ENCODE measurements around the gene PDXK. TPM values are rescaled to one million over a fixed set of nuclear protein-coding genes. Genes with fewer than 3 reads are reported as not detected.

The PDXK gene
- polyA plus RNA-seq, 3 donors from 2014 or later = 47.1 to 55.2 (median 50.9) TPM

DNA sequence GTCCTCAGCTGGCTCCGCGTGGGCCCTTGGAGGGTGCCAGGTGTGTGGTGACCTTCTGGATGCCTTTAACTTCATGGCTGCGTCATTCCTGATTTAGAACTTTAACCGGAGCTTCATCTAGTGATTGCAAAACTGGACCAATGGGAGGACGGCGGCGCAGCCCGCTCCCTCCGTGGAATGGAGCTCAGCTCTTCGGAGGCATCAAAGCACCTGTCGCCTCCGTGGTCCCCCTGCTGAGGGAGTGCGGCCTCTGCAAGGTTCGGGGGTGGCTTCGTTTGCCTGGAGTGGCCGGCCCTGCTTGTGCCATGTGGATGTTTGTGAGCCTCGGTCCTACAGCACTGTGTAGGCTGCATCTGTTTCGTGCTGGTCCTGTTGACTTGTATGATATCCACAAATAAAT lies 43.0 kb downstream of the PDXK start:
- H3K36me3 Mint-ChIP-seq = peaks cover 0 to 4% (median 0%) of the 10 kb centered on the region in 3 donors
- no peak overlapping the region for H3K4me3 Mint-ChIP-seq
- no peaks in the 10 kb centered on the region for H3K4me1 Mint-ChIP-seq
- peaks cover 0 to 2% (median 0%) of the 10 kb centered on the region in 3 donors for H3K27me3 Mint-ChIP-seq (ENCODE audit: low read depth in 3 of 3)
- H3K9me3 Mint-ChIP-seq = no peaks in the 10 kb centered on the region
- no peak for DNase-seq
- H3K27ac Mint-ChIP-seq = no peak overlapping the region

DNA sequence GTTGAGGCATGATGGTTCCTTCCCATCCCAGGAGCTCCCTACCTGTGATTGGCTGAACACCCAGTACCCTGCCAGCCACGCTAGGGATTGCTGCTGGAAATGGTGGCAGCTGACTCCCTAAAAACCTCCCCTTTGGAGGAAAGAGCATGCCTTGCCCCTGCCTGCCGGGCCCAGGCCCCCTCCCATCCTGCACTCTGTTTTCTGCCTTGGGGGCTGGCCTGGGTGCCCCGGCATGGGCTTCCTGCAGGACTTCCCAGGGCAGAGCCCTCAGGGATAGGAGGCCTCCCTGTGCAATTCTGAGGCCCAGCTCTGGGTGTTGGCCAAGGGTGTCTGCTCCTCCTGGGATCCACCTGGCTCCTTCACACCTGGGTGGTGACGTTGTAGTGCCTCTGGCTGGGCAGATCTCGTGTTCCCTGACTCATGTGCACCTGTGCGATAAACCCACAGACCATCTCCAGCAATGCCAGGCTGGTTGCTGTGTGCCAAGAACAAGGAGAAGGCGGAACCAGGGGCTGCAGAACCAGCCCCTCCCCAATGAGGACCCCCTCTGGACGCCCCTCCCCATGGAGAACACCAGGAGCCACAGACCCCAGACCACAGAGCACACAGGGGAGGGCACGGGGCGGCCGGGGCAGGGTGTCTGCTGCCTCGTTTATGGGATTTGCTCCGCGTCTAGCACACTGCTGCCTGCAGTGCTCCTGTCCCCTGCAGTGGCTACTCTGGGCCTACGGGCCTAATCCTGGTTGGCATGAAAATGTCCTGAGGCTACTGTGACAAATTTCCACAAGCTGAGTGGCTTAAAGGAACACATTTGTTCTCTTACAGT lies 43.6 kb downstream of the PDXK start:
- peaks cover 0 to 4% (median 0%) of the 10 kb centered on the region in 3 donors for H3K36me3 Mint-ChIP-seq
- H3K9me3 Mint-ChIP-seq = no peaks in the 10 kb centered on the region
- H3K4me1 Mint-ChIP-seq = no peaks in the 10 kb centered on the region
- H3K4me3 Mint-ChIP-seq = no peak overlapping the region
- DNase-seq = no peak
- H3K27me3 Mint-ChIP-seq (ENCODE audit: low read depth in 3 of 3) = peaks cover 0 to 3% (median 0%) of the 10 kb centered on the region in 3 donors
- no peak overlapping the region for H3K27ac Mint-ChIP-seq

DNA sequence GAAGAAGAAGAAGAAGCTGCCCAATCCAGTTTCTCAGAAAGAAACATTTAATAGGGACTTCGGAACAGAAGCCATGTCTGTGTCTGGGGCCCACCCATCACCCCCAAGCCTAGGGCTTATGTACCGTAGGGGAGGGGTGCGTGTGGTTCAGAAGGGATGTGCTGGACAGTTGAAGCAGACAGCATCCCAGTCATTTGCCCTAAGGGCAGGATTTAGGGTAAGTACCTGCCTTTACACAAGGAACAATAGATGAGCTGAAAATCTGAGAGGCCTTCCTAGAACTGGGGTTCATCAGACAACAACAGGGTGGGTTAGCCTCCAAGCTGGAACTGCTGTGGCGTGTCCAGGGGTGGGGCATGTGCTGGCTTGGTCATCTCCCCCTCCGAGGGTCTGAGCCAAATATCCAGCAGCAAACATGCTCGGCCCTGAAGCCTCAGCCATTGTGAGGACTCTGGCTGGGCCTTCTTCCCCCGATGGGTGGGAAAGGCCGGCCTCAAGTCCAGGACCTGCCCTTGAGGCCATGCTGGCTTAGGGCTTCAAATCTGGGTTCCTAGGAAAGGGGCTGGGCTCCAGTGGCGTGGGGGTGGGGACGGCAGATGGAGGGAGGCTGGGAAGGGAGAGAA lies 45.1 kb downstream of the PDXK start:
- Mint-ChIP-seq H3K4me3 (no peak overlapping the region), H3K4me1 (no peaks in the 10 kb centered on the region), H3K9me3 (no peaks in the 10 kb centered on the region), H3K27me3 (ENCODE audit: low read depth in 3 of 3) (peaks cover 0 to 3% (median under 1%) of the 10 kb centered on the region in 3 donors), H3K36me3 (no peaks in the 10 kb centered on the region), H3K27ac (no peak overlapping the region)
- no peak for DNase-seq

- Mint-ChIP-seq H3K4me3 (no peak overlapping the region), H3K4me1 (no peaks in the 10 kb centered on the region), H3K9me3 (no peaks in the 10 kb centered on the region), H3K27me3 (ENCODE audit: low read depth in 3 of 3) (peaks cover 0 to 3% (median 3%) of the 10 kb centered on the region in 3 donors), H3K36me3 (no peaks in the 10 kb centered on the region), H3K27ac (no peak overlapping the region)
- no peak for DNase-seq
Measured at GRCh38 chr21:43764576-43765495, 45.9 kb downstream of the PDXK start.

DNA sequence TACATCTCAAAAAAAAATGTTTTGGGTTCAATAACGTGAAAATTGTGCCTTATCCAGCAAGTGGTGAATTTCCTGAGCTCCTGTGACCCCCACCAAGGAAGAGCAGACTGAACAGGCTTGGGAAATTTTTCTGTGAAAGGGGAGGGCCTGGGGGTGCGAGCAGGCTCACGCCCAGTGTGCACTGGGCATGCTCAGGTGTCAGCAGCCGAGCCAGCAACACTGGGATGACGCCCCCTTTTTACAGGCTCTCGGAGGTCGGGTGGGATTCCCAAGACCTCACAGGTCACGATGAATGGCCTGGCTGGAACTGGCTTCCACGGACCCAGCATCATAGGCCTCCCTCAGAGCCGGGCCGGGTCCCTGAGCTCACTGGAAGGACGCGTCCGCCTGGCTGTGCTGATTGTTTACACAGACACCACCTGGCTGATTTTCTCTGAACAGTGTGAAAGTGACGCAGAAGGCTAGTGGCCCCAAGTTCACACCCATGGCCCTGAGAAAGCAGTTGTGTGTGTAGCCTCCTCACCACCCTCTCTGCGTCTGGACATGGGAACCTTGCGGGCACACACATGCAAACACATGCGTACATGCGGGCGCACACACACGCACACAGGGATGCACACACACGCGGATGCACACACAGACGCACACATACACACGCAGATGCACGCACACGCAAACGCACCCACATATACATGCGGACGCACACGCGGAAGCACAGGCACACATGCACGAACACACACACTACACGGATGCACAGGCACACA lies 48.0 kb downstream of the PDXK start:
- no peak overlapping the region for H3K27ac Mint-ChIP-seq
- no peak overlapping the region for H3K4me3 Mint-ChIP-seq
- H3K36me3 Mint-ChIP-seq = peaks cover 0 to 3% (median 0%) of the 10 kb centered on the region in 3 donors
- no peak for DNase-seq
- H3K9me3 Mint-ChIP-seq = no peaks in the 10 kb centered on the region
- no peaks in the 10 kb centered on the region for H3K4me1 Mint-ChIP-seq
- H3K27me3 Mint-ChIP-seq (ENCODE audit: low read depth in 3 of 3) = peaks cover 0 to 3% (median 3%) of the 10 kb centered on the region in 3 donors

- DNase-seq = no peak
- no peaks in the 10 kb centered on the region for H3K4me1 Mint-ChIP-seq
- H3K9me3 Mint-ChIP-seq = no peaks in the 10 kb centered on the region
- H3K27me3 Mint-ChIP-seq (ENCODE audit: low read depth in 3 of 3) = peaks cover 0 to 3% (median 3%) of the 10 kb centered on the region in 3 donors
- no peak overlapping the region for H3K27ac Mint-ChIP-seq
- peaks cover 0 to 3% (median 0%) of the 10 kb centered on the region in 3 donors for H3K36me3 Mint-ChIP-seq
- H3K4me3 Mint-ChIP-seq = no peak overlapping the region
Measured at GRCh38 chr21:43767498-43767983, 48.6 kb downstream of the PDXK start.

DNA sequence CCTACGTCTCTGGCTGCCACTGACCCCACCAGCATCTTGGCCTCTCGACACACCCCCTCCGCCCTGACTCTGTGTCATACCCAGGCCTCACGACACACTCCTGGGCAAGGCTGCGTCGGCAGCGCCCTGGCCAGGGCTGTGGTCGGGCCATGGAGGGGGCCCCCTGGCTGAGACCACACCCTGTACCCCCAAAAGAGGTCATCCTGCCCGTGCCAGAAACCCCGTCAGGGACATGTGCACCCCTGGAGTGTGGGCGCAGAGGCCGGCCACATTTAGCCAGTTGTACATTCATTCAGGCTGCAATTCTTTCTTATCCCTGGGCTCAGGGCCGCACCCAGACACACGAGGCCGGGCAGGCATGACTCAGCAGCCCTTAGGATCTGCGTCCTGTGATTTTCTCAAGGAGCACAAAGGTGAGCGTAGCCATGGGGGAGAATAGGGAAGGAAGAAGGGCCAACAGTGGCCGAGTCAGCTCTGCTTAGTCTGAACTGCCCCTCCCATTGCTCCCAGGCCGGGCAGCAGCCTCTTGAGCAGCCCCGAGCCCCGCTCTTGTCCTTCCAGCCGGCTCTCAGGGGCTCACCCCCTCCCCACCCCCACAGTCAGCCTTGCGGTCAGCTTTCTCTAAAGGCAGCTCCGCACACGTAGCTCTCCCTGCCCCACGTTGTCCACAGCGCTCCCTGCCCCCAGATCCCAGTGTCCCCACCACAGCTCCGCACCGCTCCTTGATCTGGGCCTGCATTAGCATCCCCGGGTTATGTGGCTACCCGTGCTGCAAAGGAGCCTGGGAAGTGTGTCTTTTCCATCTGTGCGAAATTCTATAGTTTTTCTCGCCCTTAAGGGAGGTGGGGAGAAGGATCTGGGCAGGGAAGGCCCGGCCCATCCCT lies 49.3 kb downstream of the PDXK start:
- Mint-ChIP-seq H3K4me3 (no peak overlapping the region), H3K27ac (no peak overlapping the region), H3K9me3 (no peaks in the 10 kb centered on the region), H3K27me3 (ENCODE audit: low read depth in 3 of 3) (peaks cover 0 to 3% (median 1%) of the 10 kb centered on the region in 3 donors), H3K36me3 (peaks cover 0 to 3% (median 0%) of the 10 kb centered on the region in 3 donors), H3K4me1 (no peaks in the 10 kb centered on the region)
- DNase-seq = no peak

DNA sequence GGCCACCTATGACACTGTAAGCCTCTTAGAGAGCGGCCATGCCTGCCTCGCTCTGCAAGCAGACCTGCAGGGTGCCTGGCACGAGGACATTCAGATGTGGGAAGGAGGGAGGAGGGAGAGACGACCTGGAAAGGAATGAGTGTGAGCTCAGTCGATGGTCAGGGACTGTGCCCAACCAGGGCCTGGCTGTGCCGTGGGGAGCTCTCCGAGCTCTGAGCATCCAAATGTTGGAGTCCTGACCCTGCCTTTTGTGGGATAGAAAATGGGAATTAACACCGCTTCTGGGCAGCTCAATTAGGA lies 49.9 kb downstream of the PDXK start:
- Mint-ChIP-seq H3K27ac (no peak overlapping the region), H3K4me3 (no peak overlapping the region), H3K27me3 (ENCODE audit: low read depth in 3 of 3) (peaks cover 0 to 3% (median 1%) of the 10 kb centered on the region in 3 donors), H3K36me3 (peaks cover 0 to 3% (median 3%) of the 10 kb centered on the region in 3 donors), H3K9me3 (no peaks in the 10 kb centered on the region), H3K4me1 (peaks cover 0 to 3% of the 10 kb centered on the region in 2 donors)
- no peak for DNase-seq

GRCh38 chr21:43769325-43769958 lies 50.5 kb downstream of the PDXK start:
- H3K27ac Mint-ChIP-seq = no peak overlapping the region
- peaks cover 0 to 3% (median 1%) of the 10 kb centered on the region in 3 donors for H3K27me3 Mint-ChIP-seq (ENCODE audit: low read depth in 3 of 3)
- H3K4me1 Mint-ChIP-seq = peaks cover 3 to 9% of the 10 kb centered on the region in 2 donors
- H3K4me3 Mint-ChIP-seq = no peak overlapping the region
- H3K9me3 Mint-ChIP-seq = no peaks in the 10 kb centered on the region
- no peak for DNase-seq
- peaks cover 3 to 7% (median 6%) of the 10 kb centered on the region in 3 donors for H3K36me3 Mint-ChIP-seq

DNA sequence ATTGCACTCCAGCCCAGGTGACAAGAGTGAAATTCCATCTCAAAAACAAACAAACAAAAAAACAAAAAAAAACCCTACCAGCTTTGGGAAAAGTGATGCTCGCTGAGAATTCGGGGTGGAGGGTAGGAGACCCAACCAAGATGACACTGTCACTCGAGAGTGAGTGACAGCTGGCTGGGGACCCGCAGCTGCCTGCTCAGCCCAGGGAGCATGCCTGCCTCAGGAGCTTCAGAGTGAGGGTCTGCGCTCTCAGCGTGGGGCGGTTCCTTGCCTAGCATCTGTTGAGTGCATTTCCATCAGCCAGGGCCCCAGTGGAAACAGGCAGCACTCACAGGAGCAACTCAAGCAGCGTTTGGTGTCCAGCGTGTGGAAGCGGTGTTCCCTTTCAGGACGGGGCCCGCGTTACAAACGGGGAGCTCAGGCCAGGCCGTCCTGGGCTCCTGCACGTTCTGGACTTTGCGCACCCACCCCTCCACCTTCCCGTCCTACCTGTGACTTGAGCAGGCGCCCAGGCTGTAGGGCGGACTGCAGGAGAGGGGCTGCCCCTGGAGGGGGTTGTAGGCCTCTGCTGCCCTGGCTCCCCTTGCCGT lies 51.2 kb downstream of the PDXK start:
- H3K36me3 Mint-ChIP-seq = peaks cover 3 to 7% (median 6%) of the 10 kb centered on the region in 3 donors
- H3K27me3 Mint-ChIP-seq (ENCODE audit: low read depth in 3 of 3) = peaks cover 0 to 3% (median 1%) of the 10 kb centered on the region in 3 donors
- H3K4me1 Mint-ChIP-seq = peaks cover 8 to 16% of the 10 kb centered on the region in 2 donors
- no peak overlapping the region for H3K4me3 Mint-ChIP-seq
- H3K9me3 Mint-ChIP-seq = no peaks in the 10 kb centered on the region
- no peak for DNase-seq
- H3K27ac Mint-ChIP-seq = no peak overlapping the region

DNA sequence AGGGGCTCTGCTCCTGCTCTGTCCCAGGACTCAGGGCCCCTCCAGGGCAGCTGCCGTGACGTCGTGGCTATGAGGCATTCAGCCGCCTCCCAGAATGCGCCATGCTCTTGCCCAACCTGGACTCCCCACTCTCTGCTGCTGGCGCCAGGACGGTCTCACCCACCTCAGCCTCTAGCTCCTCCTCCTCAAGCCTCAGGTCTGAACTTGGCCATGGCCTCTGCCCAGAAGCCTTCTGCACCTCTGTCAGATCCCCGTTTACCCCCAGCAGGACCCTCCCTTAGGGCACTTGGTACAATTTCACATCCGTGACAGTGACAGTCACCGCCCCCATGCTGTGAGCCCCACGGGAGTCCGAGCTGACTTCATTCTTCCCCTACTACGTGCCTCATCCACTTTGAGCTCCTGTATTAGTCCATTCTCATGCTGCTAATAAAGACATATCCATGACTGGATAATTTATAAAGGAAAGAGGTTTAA lies 52.3 kb downstream of the PDXK start:
- DNase-seq = no peak
- Mint-ChIP-seq H3K4me3 (no peak overlapping the region), H3K27me3 (ENCODE audit: low read depth in 3 of 3) (peaks cover 0 to 4% (median 3%) of the 10 kb centered on the region in 3 donors), H3K27ac (no peak overlapping the region), H3K9me3 (no peaks in the 10 kb centered on the region), H3K4me1 (peaks cover 14 to 23% of the 10 kb centered on the region in 2 donors), H3K36me3 (peaks cover 3 to 7% (median 6%) of the 10 kb centered on the region in 3 donors)
